MCF 10A (cell line): ENCODE data around the gene THOC6. TPM values are rescaled to one million over a fixed set of nuclear protein-coding genes. Genes with fewer than 3 reads are reported as not detected.

Experiments
- BruUV-seq: library from RNA; stranded (reverse); fragments of 400-500 nt; replicated peaks from 2 replicates; lab custom pipeline; 2021; lab: Mats Ljungman, UMichigan
- CTCF ChIA-PET: fragments of 300-600 bp; sonication (Branson Sonifier 250); formaldehyde crosslinking; extraction: SDS; loops from one replicate; lab custom pipeline; 2021; ENCODE audit warnings: antibody characterized with exemption, inconsistent platforms; lab: Yijun Ruan, JAX
- POLR2A ChIA-PET: fragments of 300-600, 350-650 bp; sonication (Branson Sonifier 250); formaldehyde crosslinking; extraction: SDS; loops from one replicate; lab custom pipeline; 2020; ENCODE audit warnings: antibody characterized with exemption, inconsistent platforms; lab: Yijun Ruan, JAX
- DNase-seq: peaks from one replicate; pipeline ENCODE4 v3.0.0-alpha.2; 2018; ENCODE audit not compliant: unreplicated experiment
- H3K27ac Mint-ChIP-seq: one replicate; pipeline ENCODE4 v1.8.0; 2022; ENCODE audit warnings: mild to moderate bottlenecking, low read depth, mixed read lengths; ENCODE audit not compliant: unreplicated experiment
- H3K27me3 Mint-ChIP-seq: one replicate; pipeline ENCODE4 v1.8.0; 2022; ENCODE audit warnings: mixed read lengths; ENCODE audit not compliant: insufficient read depth, unreplicated experiment
- H3K36me3 Mint-ChIP-seq: one replicate; pipeline ENCODE4 v1.8.0; 2022; ENCODE audit warnings: mild to moderate bottlenecking, moderate library complexity, mixed read lengths; ENCODE audit not compliant: insufficient read depth, unreplicated experiment
- H3K4me1 Mint-ChIP-seq: one replicate; pipeline ENCODE4 v1.8.0; 2022; ENCODE audit warnings: mixed read lengths; ENCODE audit not compliant: insufficient read depth, unreplicated experiment
- H3K4me3 Mint-ChIP-seq: one replicate; pipeline ENCODE4 v1.8.0; 2022; ENCODE audit warnings: mild to moderate bottlenecking, moderate library complexity, mixed read lengths; ENCODE audit not compliant: unreplicated experiment
- H3K9me3 Mint-ChIP-seq: one replicate; pipeline ENCODE4 v1.8.0; 2022; ENCODE audit warnings: mixed read lengths; ENCODE audit not compliant: unreplicated experiment
- CTCF ChIP-seq: fragments of 200-600 bp; IDR thresholded peaks from one replicate; pipeline ENCODE4 v1.8.0; 2022; ENCODE audit warnings: antibody characterized with exemption, mild to moderate bottlenecking; ENCODE audit not compliant: unreplicated experiment
- intact Hi-C: fragments of 100-400 bp; cut with micrococcal nuclease; formaldehyde crosslinking; loops from 2 replicates; pipeline ENCODE4 v1.14.1; 2022
- total RNA-seq: library from RNA; stranded (reverse); gene quantifications from 2 replicates; pipeline ENCODE4 v1.2.3, GENCODE V29; 2022

The THOC6 gene
- total RNA-seq, 1 experiment from 2014 or later: 53.1 TPM

GRCh38 chr16:2986623-2987188 lies 37.1 kb upstream of the THOC6 start:
- Mint-ChIP-seq H3K4me1 (peaks cover 3% of the 10 kb centered on the region), H3K27me3 (no peaks in the 10 kb centered on the region), H3K36me3 (no peaks in the 10 kb centered on the region), H3K27ac (no peak overlapping the region), H3K4me3 (no peak overlapping the region), H3K9me3 (no peaks in the 10 kb centered on the region)
- BruUV-seq: no TSS peak
- DNase-seq: no peak
- CTCF ChIA-PET: interaction anchor here (0.7 kb wide), 2 partner anchors 8 to 36 kb away, joined by 4 read pairs; no protein-coding TSS in a partner anchor
- intact Hi-C loops: no loop called here
- no peak for TF ChIP-seq CTCF
- POLR2A ChIA-PET: no interaction called here

- H3K9me3 Mint-ChIP-seq: no peaks in the 10 kb centered on the region
- intact Hi-C loops: no loop called here
- no peaks in the 10 kb centered on the region for H3K4me1 Mint-ChIP-seq
- no peak for DNase-seq
- no peak for TF ChIP-seq CTCF
- H3K27ac Mint-ChIP-seq: no peak overlapping the region
- no peak overlapping the region for H3K4me3 Mint-ChIP-seq
- no TSS peak for BruUV-seq
- CTCF ChIA-PET: no interaction called here
- H3K36me3 Mint-ChIP-seq: no peaks in the 10 kb centered on the region
- POLR2A ChIA-PET: no interaction called here
- no peaks in the 10 kb centered on the region for H3K27me3 Mint-ChIP-seq
Observed at GRCh38 chr16:2987286-2987685, 36.5 kb upstream of the THOC6 start.

GRCh38 chr16:2987833-2988232 lies 36.0 kb upstream of the THOC6 start:
- TF ChIP-seq CTCF: no peak
- no TSS peak for BruUV-seq
- ChIA-PET POLR2A (no interaction called here), CTCF (interaction anchor here (1.0 kb wide), 1 partner anchor 40 kb away, joined by 4 read pairs; no protein-coding TSS in a partner anchor)
- Mint-ChIP-seq H3K9me3 (no peaks in the 10 kb centered on the region), H3K36me3 (no peaks in the 10 kb centered on the region), H3K27me3 (no peaks in the 10 kb centered on the region), H3K4me1 (peaks cover 4% of the 10 kb centered on the region), H3K27ac (no peak overlapping the region), H3K4me3 (no peak overlapping the region)
- intact Hi-C loops: no loop called here
- no peak for DNase-seq

GRCh38 chr16:2988590-2989099 lies 35.2 kb upstream of the THOC6 start:
- H3K4me1 Mint-ChIP-seq: peaks cover 6% of the 10 kb centered on the region
- no peak overlapping the region for H3K4me3 Mint-ChIP-seq
- no peak overlapping the region for H3K27ac Mint-ChIP-seq
- no peak for TF ChIP-seq CTCF
- no peaks in the 10 kb centered on the region for H3K27me3 Mint-ChIP-seq
- intact Hi-C loops: no loop called here
- CTCF ChIA-PET: interaction anchor here (1.0 kb wide), 1 partner anchor 39 kb away, joined by 4 read pairs; no protein-coding TSS in a partner anchor
- H3K9me3 Mint-ChIP-seq: no peaks in the 10 kb centered on the region
- no TSS peak for BruUV-seq
- DNase-seq: no peak
- POLR2A ChIA-PET: no interaction called here
- H3K36me3 Mint-ChIP-seq: no peaks in the 10 kb centered on the region
